ENCODE measurements around the gene ME3.

DNA sequence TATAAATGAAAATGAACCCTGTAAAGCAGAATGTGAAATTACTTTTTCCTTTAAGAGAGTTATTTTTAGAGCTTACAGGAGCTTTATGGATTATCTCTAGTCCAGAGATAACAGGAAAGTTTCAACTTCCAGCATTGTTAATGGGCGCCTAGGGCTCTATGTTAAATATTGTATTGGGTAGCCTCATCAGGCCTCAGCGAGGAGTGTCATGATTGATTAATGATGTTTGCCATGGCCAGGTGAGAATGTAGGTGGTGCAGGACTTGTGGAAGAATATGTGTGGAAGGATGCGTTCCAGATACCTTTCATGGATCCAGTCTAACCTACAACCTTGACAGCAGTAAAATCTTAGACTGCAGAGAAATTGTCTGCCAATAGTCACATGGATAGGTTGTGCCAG lies 50.6 kb downstream of the ME3 start:
- TF ChIP-seq YY1 (IDR thresholded peaks at IDR 0.05; ENCODE audit: insufficient read depth, insufficient read length), result no peak
- no peak for TF ChIP-seq ZNF274 (IDR thresholded peaks at IDR 0.05; ENCODE audit: low read depth, low read length)
